Left lung (tissue), 10 donors: ENCODE results near the gene RAB7A. TPM values are rescaled to one million over a fixed set of nuclear protein-coding genes. Genes with fewer than 3 reads are reported as not detected.
A peak's percentile ranks its signal among the peaks of the same experiment; 100 is the strongest.

ENCODE experiments used
- ATAC-seq: fragments of 200-7000 bp; cut with Tn5 transposase; one replicate; pipeline ENCODE4 v1.9.1; 2020; ENCODE audit warnings: moderate library complexity
- DNase-seq, 4 donors: peaks; one replicate each; pipeline ENCODE4 v3.0.0-alpha.2; 2013 to 2020
- H3K27ac ChIP-seq, 2 donors: fragments of 200-600 bp; sonication (generic) in 1 of 2; one replicate each; pipeline versions ENCODE4 v1.5.0 to v1.8.0; 2020 to 2021
- H3K27me3 ChIP-seq, 2 donors: fragments of 200-600 bp; sonication (generic) in 1 of 2; one replicate each; pipeline versions ENCODE4 v1.5.0 to v1.8.0; 2020 to 2021
- H3K36me3 ChIP-seq, 2 donors: fragments of 200-600 bp; sonication (generic) in 1 of 2; one replicate each; pipeline versions ENCODE4 v1.5.0 to v1.8.0; 2020 to 2021
- H3K4me1 ChIP-seq, 2 donors: fragments of 200-600 bp; one replicate each; pipeline ENCODE4 v1.8.0; 2021
- H3K4me3 ChIP-seq, 2 donors: fragments of 200-600 bp; sonication (generic) in 1 of 2; one replicate each; pipeline versions ENCODE4 v1.5.0 to v1.8.0; 2020 to 2021; ENCODE audit warnings: mild to moderate bottlenecking in 1 of 2
- H3K9me3 ChIP-seq, 2 donors: fragments of 200-600 bp; sonication (generic) in 1 of 2; one replicate each; pipeline versions ENCODE4 v1.5.0 to v1.8.0; 2020 to 2021
- intact Hi-C, 2 donors: fragments of 100-400 bp; cut with DNase I; formaldehyde crosslinking; loops; one replicate each; pipeline versions ENCODE4 v1.11.2 to v1.14.2; 2022
- polyA plus RNA-seq, 6 donors: library from polyadenylated mRNA; unstranded; fragments of 120-200 nt; gene quantifications; one replicate each; pipeline ENCODE4 v1.2.1, GENCODE V29; 2013; ENCODE audit not compliant: insufficient read length in 6 of 6
- total RNA-seq, 2 donors: library from RNA; stranded (reverse); fragmentation: NEBNext Ultra II Directional; extraction: Animal tissue kit (Norgen Biotek cat#: 25700); gene quantifications; one replicate each; pipeline ENCODE4 v1.2.1, GENCODE V29; 2021
- TF ChIP-seq, protein P1 (sequence below), 2 donors: fragments of 200-600 bp; sonication (generic) in 1 of 2; IDR thresholded peaks; one replicate each; pipeline versions ENCODE4 v1.5.0 to v1.8.0; 2021; ENCODE audit warnings: antibody characterized with exemption in 2 of 2
- donor health status: DM: no; HTN: yes; CAD: no.
- donor health status: DM: no; HTN: no; CAD: no.

RAB7A gene
- total and polyA plus RNA-seq, 8 donors, result 162 to 336 (median 195) TPM

DNA sequence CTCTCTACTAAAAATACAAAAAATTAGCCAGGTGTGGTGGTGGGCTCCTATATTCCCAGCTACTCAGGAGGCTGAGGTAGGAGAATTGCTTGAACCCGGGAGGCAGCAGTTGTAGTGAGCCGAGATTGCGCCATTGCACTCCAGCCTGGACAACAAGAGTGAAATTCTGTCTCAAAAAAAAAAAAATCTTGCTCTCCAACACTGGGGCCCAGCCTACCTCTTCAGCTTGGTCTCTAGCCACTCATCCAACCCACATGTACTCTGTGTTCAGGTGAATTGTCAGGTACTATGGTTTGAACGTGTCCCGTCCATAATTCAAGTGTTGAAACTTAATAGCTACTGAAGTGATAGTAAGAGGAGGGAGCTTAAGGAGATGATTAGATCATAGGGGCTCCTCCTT is 22.4 kb upstream of the RAB7A start:
- H3K4me1 ChIP-seq, result peaks cover 0 to 43% of the 10 kb centered on the region in 2 donors
- ATAC-seq, result peak; percentile 89
- TF ChIP-seq, protein P1, sequence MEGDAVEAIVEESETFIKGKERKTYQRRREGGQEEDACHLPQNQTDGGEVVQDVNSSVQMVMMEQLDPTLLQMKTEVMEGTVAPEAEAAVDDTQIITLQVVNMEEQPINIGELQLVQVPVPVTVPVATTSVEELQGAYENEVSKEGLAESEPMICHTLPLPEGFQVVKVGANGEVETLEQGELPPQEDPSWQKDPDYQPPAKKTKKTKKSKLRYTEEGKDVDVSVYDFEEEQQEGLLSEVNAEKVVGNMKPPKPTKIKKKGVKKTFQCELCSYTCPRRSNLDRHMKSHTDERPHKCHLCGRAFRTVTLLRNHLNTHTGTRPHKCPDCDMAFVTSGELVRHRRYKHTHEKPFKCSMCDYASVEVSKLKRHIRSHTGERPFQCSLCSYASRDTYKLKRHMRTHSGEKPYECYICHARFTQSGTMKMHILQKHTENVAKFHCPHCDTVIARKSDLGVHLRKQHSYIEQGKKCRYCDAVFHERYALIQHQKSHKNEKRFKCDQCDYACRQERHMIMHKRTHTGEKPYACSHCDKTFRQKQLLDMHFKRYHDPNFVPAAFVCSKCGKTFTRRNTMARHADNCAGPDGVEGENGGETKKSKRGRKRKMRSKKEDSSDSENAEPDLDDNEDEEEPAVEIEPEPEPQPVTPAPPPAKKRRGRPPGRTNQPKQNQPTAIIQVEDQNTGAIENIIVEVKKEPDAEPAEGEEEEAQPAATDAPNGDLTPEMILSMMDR (IDR thresholded peaks at IDR 0.05), result no peak
- no peaks in the 10 kb centered on the region for H3K36me3 ChIP-seq
- DNase-seq, result peak in 2 of 4 donors; percentile 39 to 45
- H3K27me3 ChIP-seq, result no peaks in the 10 kb centered on the region
- intact Hi-C loops, result no loop called here
- H3K4me3 ChIP-seq, result no peak overlapping the region
- no peaks in the 10 kb centered on the region for H3K9me3 ChIP-seq
- H3K27ac ChIP-seq, result peak overlapping the region in 1 of 2 donors; percentile 45

DNA sequence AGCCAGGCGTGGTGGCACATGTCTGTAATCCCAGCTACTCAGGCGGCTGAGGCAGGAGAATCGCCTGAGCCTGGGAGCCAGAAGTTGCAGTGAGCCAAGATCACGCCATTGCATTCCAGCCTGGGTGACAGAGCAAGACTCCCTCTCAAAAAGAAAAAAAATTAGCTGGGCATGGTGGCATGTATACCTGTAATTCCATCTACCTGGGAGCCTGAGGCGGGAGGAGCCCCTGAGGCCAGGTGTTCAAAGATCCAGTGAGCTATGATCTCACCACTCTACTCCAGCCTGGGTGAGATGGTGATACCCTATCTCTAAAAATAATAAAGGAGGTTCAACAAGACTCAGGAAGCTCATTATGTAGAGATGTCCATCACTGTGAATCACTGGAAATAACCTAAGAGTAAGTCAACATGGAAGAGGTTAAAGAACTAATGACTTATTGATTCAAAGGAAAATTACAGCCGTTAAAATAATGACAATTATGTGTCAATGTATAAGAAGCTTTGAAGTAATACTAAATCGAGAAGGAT is 19.8 kb upstream of the RAB7A start:
- ATAC-seq, result no peak
- Histone ChIP-seq H3K36me3 (no peaks in the 10 kb centered on the region), H3K4me3 (no peak overlapping the region), H3K27ac (no peak overlapping the region), H3K9me3 (no peaks in the 10 kb centered on the region), H3K4me1 (peaks cover 0 to 39% of the 10 kb centered on the region in 2 donors), H3K27me3 (no peaks in the 10 kb centered on the region)
- no peak for DNase-seq
- TF ChIP-seq, protein P1 (IDR thresholded peaks at IDR 0.05), result no peak
- intact Hi-C loops, result no loop called here

DNA sequence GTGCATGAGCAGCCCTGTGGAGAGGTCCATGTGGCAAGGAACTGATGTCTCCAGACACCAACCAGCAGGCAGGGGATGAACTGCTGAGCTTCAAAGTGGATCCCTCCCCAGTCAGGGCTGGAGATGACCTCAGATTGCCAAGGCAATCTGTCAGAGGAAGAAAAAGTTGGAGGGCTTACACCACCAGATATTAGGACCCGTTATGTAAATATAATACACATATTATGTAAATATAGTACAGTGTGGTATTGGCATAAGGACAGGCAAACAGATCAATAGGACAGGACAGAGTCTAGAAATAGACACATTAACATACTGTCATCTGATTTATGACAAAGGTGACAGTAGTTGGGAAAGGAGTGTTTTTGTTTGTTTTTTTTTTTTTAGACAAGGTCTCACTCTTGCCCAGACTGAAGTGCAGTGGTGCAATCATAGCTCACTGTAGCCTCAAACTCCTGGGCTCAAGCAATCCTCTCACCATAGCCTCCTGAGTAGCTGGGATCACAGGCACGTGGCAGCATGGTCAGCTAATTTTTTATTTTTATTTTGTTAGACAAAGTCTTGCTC is 18.0 kb upstream of the RAB7A start:
- no peaks in the 10 kb centered on the region for H3K9me3 ChIP-seq
- no peak for ATAC-seq
- H3K27me3 ChIP-seq, result no peaks in the 10 kb centered on the region
- TF ChIP-seq, protein P1 (IDR thresholded peaks at IDR 0.05), result no peak
- H3K4me3 ChIP-seq, result no peak overlapping the region
- peaks cover 0 to 23% of the 10 kb centered on the region in 2 donors for H3K4me1 ChIP-seq
- no peak overlapping the region for H3K27ac ChIP-seq
- no peaks in the 10 kb centered on the region for H3K36me3 ChIP-seq
- DNase-seq, result no peak
- intact Hi-C loops, result no loop called here

DNA sequence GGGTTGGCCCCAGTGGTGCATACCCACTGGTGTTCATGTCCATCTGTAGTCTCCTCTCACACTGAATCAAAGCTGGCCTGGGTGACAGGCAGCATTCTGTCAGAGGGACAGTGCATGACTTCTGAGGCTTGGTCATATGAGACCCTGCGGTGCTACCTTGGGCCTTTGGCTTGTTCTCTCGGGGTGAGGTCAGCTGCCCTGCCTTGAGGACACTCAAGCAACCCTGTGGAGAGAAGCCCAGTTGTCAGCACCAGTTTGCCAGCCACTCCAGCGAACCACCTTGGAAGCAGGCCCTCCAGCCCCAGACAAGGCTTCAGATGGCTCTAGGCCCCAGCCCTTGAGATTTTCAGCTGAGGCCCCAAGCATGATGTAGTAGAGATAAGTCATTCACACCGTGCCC is 16.9 kb upstream of the RAB7A start:
- H3K27me3 ChIP-seq, result no peaks in the 10 kb centered on the region
- H3K4me3 ChIP-seq, result no peak overlapping the region
- no peak overlapping the region for H3K27ac ChIP-seq
- no peaks in the 10 kb centered on the region for H3K36me3 ChIP-seq
- H3K4me1 ChIP-seq, result peaks cover 0 to 12% of the 10 kb centered on the region in 2 donors
- DNase-seq, result peak in 1 of 4 donors; percentile 61
- TF ChIP-seq, protein P1 (IDR thresholded peaks at IDR 0.05), result no peak
- peak; percentile 83 for ATAC-seq
- H3K9me3 ChIP-seq, result no peaks in the 10 kb centered on the region
- intact Hi-C loops, result no loop called here

DNA sequence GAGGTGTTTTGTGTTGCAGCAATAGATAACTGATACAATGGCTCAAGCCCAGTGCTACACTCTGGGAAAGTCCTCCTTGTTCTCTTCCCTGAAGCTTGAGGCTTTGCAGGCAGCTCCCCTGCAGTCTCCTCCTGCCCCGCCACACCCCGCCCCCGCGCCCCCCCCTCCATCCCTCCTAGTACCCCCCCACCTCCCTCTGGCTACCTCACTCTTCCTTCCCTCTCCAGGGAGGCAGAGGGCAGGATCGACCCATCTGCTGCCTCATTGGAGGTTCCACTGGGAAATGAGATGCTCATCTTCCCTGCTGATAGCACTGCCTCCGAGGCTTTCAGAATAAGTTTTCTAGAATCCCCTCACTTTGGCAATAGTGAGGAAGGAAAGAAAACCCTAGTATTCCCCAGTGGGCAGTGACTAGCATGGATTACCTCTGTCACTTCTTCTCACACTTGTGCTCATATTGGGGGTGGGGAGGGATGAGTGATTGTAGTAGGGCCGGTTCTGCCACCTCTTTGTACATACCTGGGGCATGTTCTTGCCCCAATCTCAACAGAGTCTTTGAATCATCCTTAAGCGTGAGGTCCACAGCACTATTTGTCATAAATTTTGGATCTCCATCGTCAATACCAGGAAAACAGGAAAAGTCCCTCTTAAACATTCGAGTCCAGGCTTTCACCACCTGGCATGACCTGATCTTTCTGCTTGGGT is 16.3 kb upstream of the RAB7A start:
- H3K27ac ChIP-seq, result no peak overlapping the region
- H3K36me3 ChIP-seq, result no peaks in the 10 kb centered on the region
- ATAC-seq, result peak; percentile 72
- intact Hi-C loops, result no loop called here
- no peak for DNase-seq
- peaks cover 0 to 8% of the 10 kb centered on the region in 2 donors for H3K4me1 ChIP-seq
- H3K9me3 ChIP-seq, result no peaks in the 10 kb centered on the region
- TF ChIP-seq, protein P1 (IDR thresholded peaks at IDR 0.05), result no peak
- H3K4me3 ChIP-seq, result no peak overlapping the region
- H3K27me3 ChIP-seq, result no peaks in the 10 kb centered on the region
